HEK293 (cell line): ENCODE results near the gene KIAA1958.

ENCODE experiments used
- CTCF ChIP-seq: fragments of 450-650 bp; formaldehyde crosslinking; IDR thresholded peaks from 2 replicates; pipeline ENCODE4 v1.5.1; 2016; ENCODE audit warnings: missing biosample characterization, missing genetic modification characterization
- GLIS2 ChIP-seq: fragments of 450-650 bp; formaldehyde crosslinking; IDR thresholded peaks from 2 replicates; pipeline ENCODE4 v1.5.1; 2016; ENCODE audit warnings: missing biosample characterization, missing genetic modification characterization
- KLF7 ChIP-seq: fragments of 450-650 bp; formaldehyde crosslinking; IDR thresholded peaks from 2 replicates; pipeline ENCODE4 v1.5.1; 2016; ENCODE audit warnings: missing biosample characterization, missing genetic modification characterization, borderline replicate concordance
- ZNF362 ChIP-seq: fragments of 450-650 bp; formaldehyde crosslinking; IDR thresholded peaks from 2 replicates; pipeline ENCODE4 v1.5.1; 2016; ENCODE audit warnings: missing biosample characterization, missing genetic modification characterization
- ZNF423 ChIP-seq: fragments of 450-650 bp; formaldehyde crosslinking; IDR thresholded peaks from 2 replicates; pipeline ENCODE4 v1.5.1; 2016; ENCODE audit warnings: missing biosample characterization, missing genetic modification characterization
- ZNF792 ChIP-seq: fragments of 450-650 bp; formaldehyde crosslinking; IDR thresholded peaks from 2 replicates; pipeline ENCODE4 v1.5.1; 2016; ENCODE audit warnings: missing biosample characterization, missing genetic modification characterization
- ZNF837 ChIP-seq: fragments of 450-650 bp; formaldehyde crosslinking; IDR thresholded peaks from 2 replicates; pipeline ENCODE4 v1.5.1; 2016; ENCODE audit warnings: missing biosample characterization, missing genetic modification characterization

- TF ChIP-seq CTCF (tag by site-specific recombination) (no peak), ZNF792 (tag by site-specific recombination) (no peak), GLIS2 (tag by site-specific recombination) (no peak), ZNF837 (no peak), ZNF423 (no peak), KLF7 (tag by site-specific recombination) (no peak), ZNF362 (no peak)
Measured at GRCh38 chr9:112526973-112527372, 40.3 kb downstream of the KIAA1958 start.
